ENCODE data around the gene MIB1.

DNA sequence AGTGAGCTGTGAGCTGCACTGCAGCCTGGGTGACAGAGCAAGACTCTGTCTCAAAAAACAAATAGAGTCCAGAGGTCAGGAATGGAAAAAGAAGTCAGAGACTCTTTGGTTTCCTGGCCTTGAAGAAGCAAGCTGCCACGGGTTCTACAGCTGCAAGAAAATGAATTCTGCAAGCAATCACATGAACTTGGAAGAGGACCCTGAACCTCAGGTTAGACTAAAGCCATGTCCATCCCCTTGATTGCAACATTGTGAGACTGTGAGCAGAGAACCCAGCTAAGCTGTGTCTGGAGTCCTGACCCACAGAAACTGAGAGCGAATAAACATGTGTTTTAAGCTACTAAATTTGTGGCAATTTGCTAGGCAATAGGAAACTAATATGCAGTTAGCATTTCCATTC is 12.9 kb upstream of the MIB1 start:
- TF ChIP-seq, protein P1, sequence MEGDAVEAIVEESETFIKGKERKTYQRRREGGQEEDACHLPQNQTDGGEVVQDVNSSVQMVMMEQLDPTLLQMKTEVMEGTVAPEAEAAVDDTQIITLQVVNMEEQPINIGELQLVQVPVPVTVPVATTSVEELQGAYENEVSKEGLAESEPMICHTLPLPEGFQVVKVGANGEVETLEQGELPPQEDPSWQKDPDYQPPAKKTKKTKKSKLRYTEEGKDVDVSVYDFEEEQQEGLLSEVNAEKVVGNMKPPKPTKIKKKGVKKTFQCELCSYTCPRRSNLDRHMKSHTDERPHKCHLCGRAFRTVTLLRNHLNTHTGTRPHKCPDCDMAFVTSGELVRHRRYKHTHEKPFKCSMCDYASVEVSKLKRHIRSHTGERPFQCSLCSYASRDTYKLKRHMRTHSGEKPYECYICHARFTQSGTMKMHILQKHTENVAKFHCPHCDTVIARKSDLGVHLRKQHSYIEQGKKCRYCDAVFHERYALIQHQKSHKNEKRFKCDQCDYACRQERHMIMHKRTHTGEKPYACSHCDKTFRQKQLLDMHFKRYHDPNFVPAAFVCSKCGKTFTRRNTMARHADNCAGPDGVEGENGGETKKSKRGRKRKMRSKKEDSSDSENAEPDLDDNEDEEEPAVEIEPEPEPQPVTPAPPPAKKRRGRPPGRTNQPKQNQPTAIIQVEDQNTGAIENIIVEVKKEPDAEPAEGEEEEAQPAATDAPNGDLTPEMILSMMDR (conservative IDR thresholded peaks at IDR 0.05), result no peak
- no peak for TF ChIP-seq ZFX (IDR thresholded peaks at IDR 0.05)
